Liver (tissue), 9 donors: Measurements from ENCODE around the gene SP140L. TPM values are rescaled to one million over a fixed set of nuclear protein-coding genes. Genes with fewer than 3 reads are reported as not detected.

Experiments used
- DNase-seq: peaks from one replicate; pipeline ENCODE4 v3.0.0-alpha.2; 2017; ENCODE audit warnings: low spot score
- H3K27ac ChIP-seq, 2 donors: one replicate each; pipeline ENCODE4 v1.7.0; 2013; ENCODE audit warnings: inconsistent platforms in 2 of 2, low read length in 2 of 2, control low read depth in 1 of 2, low read depth in 1 of 2, mild to moderate bottlenecking in 1 of 2
- H3K27me3 ChIP-seq, 4 donors: one replicate each; pipeline versions ENCODE4 v1.6.1 to v1.7.0; 2013; ENCODE audit warnings: low read length in 3 of 4, inconsistent platforms in 1 of 4, mild to moderate bottlenecking in 1 of 4, moderate library complexity in 1 of 4; ENCODE audit not compliant: control insufficient read depth in 4 of 4, insufficient read depth in 4 of 4
- H3K36me3 ChIP-seq, 4 donors: one replicate each; pipeline versions ENCODE4 v1.6.1 to v1.7.0; 2013; ENCODE audit warnings: low read length in 3 of 4, mild to moderate bottlenecking in 3 of 4, low read depth in 1 of 4, moderate library complexity in 1 of 4; ENCODE audit not compliant: control insufficient read depth in 4 of 4, insufficient read depth in 3 of 4
- H3K4me1 ChIP-seq, 4 donors: one replicate each; pipeline versions ENCODE4 v1.6.1 to v1.7.0; 2013; ENCODE audit warnings: low read length in 3 of 4, mild to moderate bottlenecking in 3 of 4, moderate library complexity in 1 of 4; ENCODE audit not compliant: control insufficient read depth in 4 of 4, insufficient read depth in 4 of 4
- H3K4me3 ChIP-seq, 3 donors: one replicate each; pipeline versions ENCODE4 v1.6.1 to v1.7.0; 2013; ENCODE audit warnings: low read length in 3 of 3, control low read depth in 1 of 3, low read depth in 1 of 3, mild to moderate bottlenecking in 1 of 3
- H3K9ac ChIP-seq, 2 donors: one replicate each; pipeline ENCODE4 v1.7.0; 2013; ENCODE audit warnings: low read length in 2 of 2, mild to moderate bottlenecking in 2 of 2, moderate library complexity in 2 of 2, control low read depth in 1 of 2, low read depth in 1 of 2
- H3K9me3 ChIP-seq, 4 donors: one replicate each; pipeline versions ENCODE4 v1.6.1 to v1.7.0; 2013; ENCODE audit warnings: low read length in 3 of 4; ENCODE audit not compliant: control insufficient read depth in 4 of 4
- EGR1 ChIP-seq, 2 donors: IDR thresholded peaks; 2 replicates each; pipeline ENCODE4 v1.6.1; 2016 to 2018; ENCODE audit warnings: antibody characterized with exemption in 2 of 2, low read depth in 2 of 2
- FOXA1 ChIP-seq: IDR thresholded peaks from 2 replicates; pipeline ENCODE4 v1.6.1; 2016; ENCODE audit warnings: antibody characterized with exemption
- FOXA2 ChIP-seq: IDR thresholded peaks from 2 replicates; pipeline ENCODE4 v1.6.1; 2016; ENCODE audit warnings: antibody characterized with exemption
- GABPA ChIP-seq, 2 donors: IDR thresholded peaks in 1 of 2; conservative IDR thresholded peaks in 1 of 2; 2 replicates each; pipeline ENCODE4 v1.6.1; 2016; ENCODE audit warnings: antibody characterized with exemption in 2 of 2, mild to moderate bottlenecking in 1 of 2, moderate library complexity in 1 of 2
- HNF4A ChIP-seq, 2 donors: conservative IDR thresholded peaks; 2 replicates each; pipeline ENCODE4 v1.6.1; 2016; ENCODE audit warnings: antibody characterized with exemption in 2 of 2, mild to moderate bottlenecking in 2 of 2
- HNF4G ChIP-seq: IDR thresholded peaks from 2 replicates; pipeline ENCODE4 v1.6.1; 2016; ENCODE audit warnings: antibody characterized with exemption
- JUND ChIP-seq, 2 donors: IDR thresholded peaks; 2 replicates each; pipeline ENCODE4 v1.6.1; 2016; ENCODE audit warnings: antibody characterized with exemption in 2 of 2
- NR2F2 ChIP-seq: IDR thresholded peaks from 2 replicates; pipeline ENCODE4 v1.6.1; 2016; ENCODE audit warnings: antibody characterized with exemption
- RAD21 ChIP-seq, 2 donors: IDR thresholded peaks; 2 replicates each; pipeline ENCODE4 v1.6.1; 2016; ENCODE audit warnings: antibody characterized with exemption in 2 of 2, mild to moderate bottlenecking in 2 of 2
- RXRA ChIP-seq, 2 donors: IDR thresholded peaks; 2 replicates each; pipeline ENCODE4 v1.6.1; 2017 to 2018; ENCODE audit warnings: antibody characterized with exemption in 2 of 2, mild to moderate bottlenecking in 1 of 2
- SP1 ChIP-seq: IDR thresholded peaks from 2 replicates; pipeline ENCODE4 v1.6.1; 2018; ENCODE audit warnings: antibody characterized with exemption, mild to moderate bottlenecking
- TAF1 ChIP-seq: conservative IDR thresholded peaks from 2 replicates; pipeline ENCODE4 v1.6.1; 2016; ENCODE audit warnings: antibody characterized with exemption, mild to moderate bottlenecking
- YY1 ChIP-seq: IDR thresholded peaks from 2 replicates; pipeline ENCODE4 v1.6.1; 2016; ENCODE audit warnings: antibody characterized with exemption, mild to moderate bottlenecking
- ZBTB33 ChIP-seq: IDR thresholded peaks from 2 replicates; pipeline ENCODE4 v1.6.1; 2016; ENCODE audit warnings: antibody characterized with exemption
- WGBS: extraction: QIAGEN DNeasy Blood & Tissue Kit; methylation state at CpG from one replicate; pipeline ENCODE4 v1.1.7; 2013; 5-methylcytosine and 5-hydroxymethylcytosine counted together
- polyA plus RNA-seq, 2 donors: library from polyadenylated mRNA; stranded (reverse) in 1 of 2; unstranded in 1 of 2; fragments of 200-250 nt in 1 of 2; fragments of >200 nt in 1 of 2; fragmentation: Nextera tagmentation in 1 of 2; extraction: Ambion mirVana in 1 of 2; gene quantifications; one replicate each; pipeline versions ENCODE4 v1.2.1 to v1.2.3, GENCODE V29; 2013 to 2015
- total RNA-seq, 2 donors: library from RNA; depleted of rRNA; stranded (reverse); fragments of >200 nt; gene quantifications; one replicate each; pipeline ENCODE4 v1.2.3, GENCODE V29; 2014
- TF ChIP-seq, protein P1 (sequence below): IDR thresholded peaks from 2 replicates; pipeline ENCODE4 v1.6.1; 2016; ENCODE audit warnings: antibody characterized with exemption, mild to moderate bottlenecking
- TF ChIP-seq, protein P2 (sequence below): IDR thresholded peaks from 2 replicates; pipeline ENCODE4 v1.6.1; 2016; ENCODE audit warnings: antibody characterized with exemption
- TF ChIP-seq, protein P3 (sequence below): fragments of 150-350 bp; IDR thresholded peaks from 2 replicates; pipeline ENCODE4 v1.5.1; 2017; ENCODE audit warnings: improper control_type of control experiment, low read depth, low read length; ENCODE audit not compliant: missing input control
- TF ChIP-seq, protein P4 (sequence below): IDR thresholded peaks from 2 replicates; pipeline ENCODE4 v1.6.1; 2016; ENCODE audit warnings: antibody characterized with exemption
- donor health status: healthy.
- donor health status: healthy.
- donor health status: healthy.
- donor health status: healthy.
- donor health status: healthy.

SP140L gene
- total and polyA plus RNA-seq, 4 donors: 3.1 to 21.5 (median 6.6) TPM

- Histone ChIP-seq H3K27ac (no peak overlapping the region), H3K36me3 (peaks cover 7 to 38% (median 23%) of the 10 kb centered on the region in 4 donors), H3K9ac (no peak overlapping the region), H3K4me1 (peaks cover 0 to 2% (median under 1%) of the 10 kb centered on the region in 4 donors), H3K9me3 (no peaks in the 10 kb centered on the region), H3K4me3 (no peak overlapping the region), H3K27me3 (no peaks in the 10 kb centered on the region)
- 97% methylated on average over 2 of the region's 2 CpGs for WGBS
- no peak for DNase-seq
- TF ChIP-seq GABPA (IDR thresholded peaks at IDR 0.05 in 1 of 2, conservative IDR thresholded peaks at IDR 0.05 in 1 of 2): no peak
- TF ChIP-seq ZBTB33: no peak
- no peak for TF ChIP-seq FOXA2
- TF ChIP-seq HNF4G: no peak
- no peak for TF ChIP-seq RXRA (IDR thresholded peaks at IDR 0.05)
- TF ChIP-seq EGR1 (IDR thresholded peaks at IDR 0.05; ENCODE audit: low read depth in 2 of 2): no peak
- TF ChIP-seq FOXA1: no peak
- no peak for TF ChIP-seq JUND (IDR thresholded peaks at IDR 0.05)
- no peak for TF ChIP-seq TAF1
- TF ChIP-seq, protein P1, sequence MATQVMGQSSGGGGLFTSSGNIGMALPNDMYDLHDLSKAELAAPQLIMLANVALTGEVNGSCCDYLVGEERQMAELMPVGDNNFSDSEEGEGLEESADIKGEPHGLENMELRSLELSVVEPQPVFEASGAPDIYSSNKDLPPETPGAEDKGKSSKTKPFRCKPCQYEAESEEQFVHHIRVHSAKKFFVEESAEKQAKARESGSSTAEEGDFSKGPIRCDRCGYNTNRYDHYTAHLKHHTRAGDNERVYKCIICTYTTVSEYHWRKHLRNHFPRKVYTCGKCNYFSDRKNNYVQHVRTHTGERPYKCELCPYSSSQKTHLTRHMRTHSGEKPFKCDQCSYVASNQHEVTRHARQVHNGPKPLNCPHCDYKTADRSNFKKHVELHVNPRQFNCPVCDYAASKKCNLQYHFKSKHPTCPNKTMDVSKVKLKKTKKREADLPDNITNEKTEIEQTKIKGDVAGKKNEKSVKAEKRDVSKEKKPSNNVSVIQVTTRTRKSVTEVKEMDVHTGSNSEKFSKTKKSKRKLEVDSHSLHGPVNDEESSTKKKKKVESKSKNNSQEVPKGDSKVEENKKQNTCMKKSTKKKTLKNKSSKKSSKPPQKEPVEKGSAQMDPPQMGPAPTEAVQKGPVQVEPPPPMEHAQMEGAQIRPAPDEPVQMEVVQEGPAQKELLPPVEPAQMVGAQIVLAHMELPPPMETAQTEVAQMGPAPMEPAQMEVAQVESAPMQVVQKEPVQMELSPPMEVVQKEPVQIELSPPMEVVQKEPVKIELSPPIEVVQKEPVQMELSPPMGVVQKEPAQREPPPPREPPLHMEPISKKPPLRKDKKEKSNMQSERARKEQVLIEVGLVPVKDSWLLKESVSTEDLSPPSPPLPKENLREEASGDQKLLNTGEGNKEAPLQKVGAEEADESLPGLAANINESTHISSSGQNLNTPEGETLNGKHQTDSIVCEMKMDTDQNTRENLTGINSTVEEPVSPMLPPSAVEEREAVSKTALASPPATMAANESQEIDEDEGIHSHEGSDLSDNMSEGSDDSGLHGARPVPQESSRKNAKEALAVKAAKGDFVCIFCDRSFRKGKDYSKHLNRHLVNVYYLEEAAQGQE: no peak
- no peak for TF ChIP-seq RAD21 (IDR thresholded peaks at IDR 0.05)
- TF ChIP-seq YY1: no peak
- TF ChIP-seq, protein P2, sequence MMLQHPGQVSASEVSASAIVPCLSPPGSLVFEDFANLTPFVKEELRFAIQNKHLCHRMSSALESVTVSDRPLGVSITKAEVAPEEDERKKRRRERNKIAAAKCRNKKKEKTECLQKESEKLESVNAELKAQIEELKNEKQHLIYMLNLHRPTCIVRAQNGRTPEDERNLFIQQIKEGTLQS: no peak
- TF ChIP-seq SP1: no peak
- TF ChIP-seq, protein P3, sequence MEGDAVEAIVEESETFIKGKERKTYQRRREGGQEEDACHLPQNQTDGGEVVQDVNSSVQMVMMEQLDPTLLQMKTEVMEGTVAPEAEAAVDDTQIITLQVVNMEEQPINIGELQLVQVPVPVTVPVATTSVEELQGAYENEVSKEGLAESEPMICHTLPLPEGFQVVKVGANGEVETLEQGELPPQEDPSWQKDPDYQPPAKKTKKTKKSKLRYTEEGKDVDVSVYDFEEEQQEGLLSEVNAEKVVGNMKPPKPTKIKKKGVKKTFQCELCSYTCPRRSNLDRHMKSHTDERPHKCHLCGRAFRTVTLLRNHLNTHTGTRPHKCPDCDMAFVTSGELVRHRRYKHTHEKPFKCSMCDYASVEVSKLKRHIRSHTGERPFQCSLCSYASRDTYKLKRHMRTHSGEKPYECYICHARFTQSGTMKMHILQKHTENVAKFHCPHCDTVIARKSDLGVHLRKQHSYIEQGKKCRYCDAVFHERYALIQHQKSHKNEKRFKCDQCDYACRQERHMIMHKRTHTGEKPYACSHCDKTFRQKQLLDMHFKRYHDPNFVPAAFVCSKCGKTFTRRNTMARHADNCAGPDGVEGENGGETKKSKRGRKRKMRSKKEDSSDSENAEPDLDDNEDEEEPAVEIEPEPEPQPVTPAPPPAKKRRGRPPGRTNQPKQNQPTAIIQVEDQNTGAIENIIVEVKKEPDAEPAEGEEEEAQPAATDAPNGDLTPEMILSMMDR: no peak
- TF ChIP-seq HNF4A (conservative IDR thresholded peaks at IDR 0.05): no peak
- no peak for TF ChIP-seq NR2F2
- TF ChIP-seq, protein P4, sequence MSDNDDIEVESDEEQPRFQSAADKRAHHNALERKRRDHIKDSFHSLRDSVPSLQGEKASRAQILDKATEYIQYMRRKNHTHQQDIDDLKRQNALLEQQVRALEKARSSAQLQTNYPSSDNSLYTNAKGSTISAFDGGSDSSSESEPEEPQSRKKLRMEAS: no peak
Measured at GRCh38 chr2:230443541-230443940, 116.5 kb downstream of the SP140L start.
